Neutrophil (primary cell): ENCODE results near the gene PLK3.

Experiments used
- H3K27ac ChIP-seq: fragments of 200-600 bp; sonication (generic); 2 replicates; pipeline ENCODE4 v1.5.1; 2016; ENCODE audit warnings: mild to moderate bottlenecking, moderate library complexity
- H3K27me3 ChIP-seq: fragments of 200-600 bp; sonication (generic); 2 replicates; pipeline ENCODE4 v1.6.0; 2016; ENCODE audit warnings: mild to moderate bottlenecking
- H3K36me3 ChIP-seq: fragments of 200-600 bp; sonication (generic); 2 replicates; pipeline ENCODE4 v1.5.1; 2017
- H3K4me1 ChIP-seq, 2 experiments: fragments of 200-600 bp in 1 of 2; sonication (generic) in 1 of 2; 1 replicate in 1 of 2; 2 replicates in 1 of 2; pipeline versions ENCODE4 v1.5.1 to v1.6.1; 2013 to 2016; ENCODE audit warnings: low read depth in 1 of 2, low read length in 1 of 2, mild to moderate bottlenecking in 1 of 2, moderate library complexity in 1 of 2; ENCODE audit not compliant: control insufficient read depth in 1 of 2, insufficient read depth in 1 of 2
- H3K4me3 ChIP-seq, 2 experiments: fragments of 200-600 bp in 1 of 2; sonication (generic) in 1 of 2; 1 replicate in 1 of 2; 2 replicates in 1 of 2; pipeline ENCODE4 v1.5.1; 2013 to 2016; ENCODE audit warnings: low read depth in 1 of 2, low read length in 1 of 2, mild to moderate bottlenecking in 1 of 2, moderate library complexity in 1 of 2
- H3K9me3 ChIP-seq: fragments of 200-600 bp; sonication (generic); 2 replicates; pipeline ENCODE4 v1.5.1; 2016
- TF ChIP-seq, protein P1 (sequence below): fragments of 200-600 bp; sonication (generic); IDR thresholded peaks from 2 replicates; pipeline ENCODE4 v1.5.1; 2016; ENCODE audit warnings: antibody characterized with exemption

PLK3 gene

GRCh38 chr1:44785501-44786137 is 14.6 kb upstream of the PLK3 start:
- Histone ChIP-seq H3K4me1 (peaks cover 29% of the 10 kb centered on the region in 2 experiments), H3K4me3 (peak overlapping the region; percentile 66 to 72), H3K9me3 (no peaks in the 10 kb centered on the region), H3K36me3 (peaks cover 8% of the 10 kb centered on the region), H3K27ac (no peak overlapping the region), H3K27me3 (peaks cover 20% of the 10 kb centered on the region)
- TF ChIP-seq, protein P1, sequence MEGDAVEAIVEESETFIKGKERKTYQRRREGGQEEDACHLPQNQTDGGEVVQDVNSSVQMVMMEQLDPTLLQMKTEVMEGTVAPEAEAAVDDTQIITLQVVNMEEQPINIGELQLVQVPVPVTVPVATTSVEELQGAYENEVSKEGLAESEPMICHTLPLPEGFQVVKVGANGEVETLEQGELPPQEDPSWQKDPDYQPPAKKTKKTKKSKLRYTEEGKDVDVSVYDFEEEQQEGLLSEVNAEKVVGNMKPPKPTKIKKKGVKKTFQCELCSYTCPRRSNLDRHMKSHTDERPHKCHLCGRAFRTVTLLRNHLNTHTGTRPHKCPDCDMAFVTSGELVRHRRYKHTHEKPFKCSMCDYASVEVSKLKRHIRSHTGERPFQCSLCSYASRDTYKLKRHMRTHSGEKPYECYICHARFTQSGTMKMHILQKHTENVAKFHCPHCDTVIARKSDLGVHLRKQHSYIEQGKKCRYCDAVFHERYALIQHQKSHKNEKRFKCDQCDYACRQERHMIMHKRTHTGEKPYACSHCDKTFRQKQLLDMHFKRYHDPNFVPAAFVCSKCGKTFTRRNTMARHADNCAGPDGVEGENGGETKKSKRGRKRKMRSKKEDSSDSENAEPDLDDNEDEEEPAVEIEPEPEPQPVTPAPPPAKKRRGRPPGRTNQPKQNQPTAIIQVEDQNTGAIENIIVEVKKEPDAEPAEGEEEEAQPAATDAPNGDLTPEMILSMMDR = no peak

- no peaks in the 10 kb centered on the region for H3K9me3 ChIP-seq
- H3K4me3 ChIP-seq = peak overlapping the region; percentile 66 to 72
- peaks cover 29% of the 10 kb centered on the region in 2 experiments for H3K4me1 ChIP-seq
- H3K27ac ChIP-seq = peak overlapping the region; percentile 20
- peaks cover 20% of the 10 kb centered on the region for H3K27me3 ChIP-seq
- TF ChIP-seq, protein P1 = peak; percentile 97
- H3K36me3 ChIP-seq = peaks cover 2% of the 10 kb centered on the region
These were observed 13.9 kb upstream of the PLK3 start for GRCh38 chr1:44786138-44786840.

GRCh38 chr1:44786841-44787426 is 13.2 kb upstream of the PLK3 start:
- H3K36me3 ChIP-seq = no peaks in the 10 kb centered on the region
- TF ChIP-seq, protein P1 = no peak
- H3K4me1 ChIP-seq = peaks cover 29% of the 10 kb centered on the region in 2 experiments
- H3K27ac ChIP-seq = no peak overlapping the region
- H3K27me3 ChIP-seq = peaks cover 20% of the 10 kb centered on the region
- no peaks in the 10 kb centered on the region for H3K9me3 ChIP-seq
- H3K4me3 ChIP-seq = no peak overlapping the region

- no peaks in the 10 kb centered on the region for H3K36me3 ChIP-seq
- peaks cover 29% of the 10 kb centered on the region in 2 experiments for H3K4me1 ChIP-seq
- H3K9me3 ChIP-seq = no peaks in the 10 kb centered on the region
- H3K27ac ChIP-seq = no peak overlapping the region
- TF ChIP-seq, protein P1 = no peak
- no peak overlapping the region for H3K4me3 ChIP-seq
- peaks cover 20% of the 10 kb centered on the region for H3K27me3 ChIP-seq
These were observed 12.7 kb upstream of the PLK3 start for GRCh38 chr1:44787506-44787905.

GRCh38 chr1:44788120-44788860 is 11.9 kb upstream of the PLK3 start, which contains the start of gene BEST4:
BEST4 (minus strand) TSS chr1:44788170; CDS start chr1:44787705, 465 bp downstream.
- Histone ChIP-seq H3K36me3 (no peaks in the 10 kb centered on the region), H3K4me1 (peaks cover 29% of the 10 kb centered on the region in 2 experiments), H3K9me3 (no peaks in the 10 kb centered on the region), H3K4me3 (no peak within 1 kb of the TSS), H3K27me3 (peaks cover 20% of the 10 kb centered on the region), H3K27ac (no peak within 1 kb of the TSS)
- TF ChIP-seq, protein P1 = no peak
